ENCODE data around the gene SPATA1.

- TF ChIP-seq POLR2AphosphoS5 (IDR thresholded peaks at IDR 0.05; ENCODE audit: control insufficient read depth, insufficient read depth, low read depth, low read length) (no peak), CHD1 (IDR thresholded peaks at IDR 0.05; ENCODE audit: low read length) (no peak), ZNF512 (tag; IDR thresholded peaks at IDR 0.05) (no peak), NR3C1 (CRISPR knock-in tag; IDR thresholded peaks at IDR 0.05) (no peak), PKNOX1 (IDR thresholded peaks at IDR 0.05) (no peak), ETV1 (tag; conservative IDR thresholded peaks at IDR 0.05; ENCODE audit: low read depth) (no peak)
These were observed 104.9 kb downstream of the SPATA1 start for GRCh38 chr1:84611091-84611490.
